ENCODE data around the gene SERTM1.

GRCh38 chr13:36675213-36675536 is 1.4 kb downstream of the SERTM1 start:
- no peak for TF ChIP-seq POLR2A (IDR thresholded peaks at IDR 0.05)
- TF ChIP-seq CTCF (IDR thresholded peaks at IDR 0.05): no peak
- TF ChIP-seq POLR2AphosphoS5 (IDR thresholded peaks at IDR 0.05): no peak
